CD14-positive monocyte (primary cell): Measurements from ENCODE around the gene CFAP97. TPM values are rescaled to one million over a fixed set of nuclear protein-coding genes. Genes with fewer than 3 reads are reported as not detected.

Source experiments
- DNase-seq, 3 donors: peaks; one replicate each; pipeline ENCODE4 v3.0.0-alpha.2; 2011 to 2022
- H2AFZ ChIP-seq: 2 replicates; pipeline ENCODE4 v1.6.0; 2012; ENCODE audit warnings: mild to moderate bottlenecking, low read depth, low read length, inconsistent platforms; ENCODE audit not compliant: insufficient read depth, poor library complexity, severe bottlenecking
- H3K27ac ChIP-seq, 2 donors: 1 replicate in 1 of 2; 2 replicates in 1 of 2; pipeline ENCODE4 v1.5.1; 2012 to 2013; ENCODE audit warnings: low read length in 2 of 2, control low read depth in 1 of 2, inconsistent platforms in 1 of 2, low read depth in 1 of 2, mild to moderate bottlenecking in 1 of 2
- H3K27me3 ChIP-seq, 2 donors: one replicate each; pipeline versions ENCODE4 v1.6.0 to v1.6.1; 2011 to 2013; ENCODE audit warnings: low read length in 2 of 2; ENCODE audit not compliant: control insufficient read depth in 2 of 2, insufficient read depth in 2 of 2
- H3K36me3 ChIP-seq, 2 donors: replicated peaks in 1 of 2; 1 replicate in 1 of 2; 2 replicates in 1 of 2; pipeline versions ENCODE4 v1.5.1 to v1.6.1; 2012 to 2013; ENCODE audit warnings: low read length in 2 of 2, control low read depth in 1 of 2, inconsistent platforms in 1 of 2, mild to moderate bottlenecking in 1 of 2; ENCODE audit not compliant: insufficient read depth in 2 of 2, control insufficient read depth in 1 of 2
- H3K4me1 ChIP-seq, 2 donors: 1 replicate in 1 of 2; 2 replicates in 1 of 2; pipeline versions ENCODE4 v1.5.1 to v1.6.1; 2012 to 2013; ENCODE audit warnings: low read length in 2 of 2, control low read depth in 1 of 2, inconsistent platforms in 1 of 2, mild to moderate bottlenecking in 1 of 2, moderate library complexity in 1 of 2; ENCODE audit not compliant: insufficient read depth in 2 of 2, control insufficient read depth in 1 of 2
- H3K4me2 ChIP-seq: replicated peaks from 2 replicates; pipeline ENCODE3; 2012; ENCODE audit warnings: low read length, moderate library complexity, mild to moderate bottlenecking; ENCODE audit not compliant: poor library complexity, severe bottlenecking; ENCODE audit errors: extremely low read depth
- H3K4me3 ChIP-seq, 3 experiments: fragments of 200-600 bp in 1 of 3; sonication (generic) in 1 of 3; replicated peaks in 1 of 3; 1 replicate in 2 of 3; 2 replicates in 1 of 3; pipeline ENCODE4 v1.5.1; 2011 to 2013; ENCODE audit warnings: low read length in 3 of 3, mild to moderate bottlenecking in 3 of 3, control low read depth in 2 of 3, low read depth in 2 of 3, inconsistent platforms in 1 of 3, moderate library complexity in 1 of 3
- H3K79me2 ChIP-seq: 2 replicates; pipeline ENCODE4 v1.6.0; 2012; ENCODE audit warnings: mild to moderate bottlenecking, control low read depth, inconsistent platforms, low read length, moderate library complexity; ENCODE audit not compliant: insufficient read depth
- H3K9ac ChIP-seq: 2 replicates; pipeline ENCODE4 v1.6.0; 2017; ENCODE audit warnings: low read length, mild to moderate bottlenecking; ENCODE audit not compliant: insufficient read depth, poor library complexity, severe bottlenecking
- H3K9me3 ChIP-seq, 2 donors: replicated peaks in 1 of 2; 1 replicate in 1 of 2; 2 replicates in 1 of 2; pipeline versions ENCODE4 v1.5.1 to v1.6.1; 2012 to 2013; ENCODE audit warnings: low read length in 2 of 2, control low read depth in 1 of 2; ENCODE audit not compliant: control insufficient read depth in 1 of 2, insufficient read depth in 1 of 2
- H4K20me1 ChIP-seq: 2 replicates; pipeline ENCODE4 v1.6.0; 2012; ENCODE audit warnings: mild to moderate bottlenecking, low read length, control low read depth, moderate library complexity; ENCODE audit not compliant: insufficient read depth
- H3K27ac Mint-ChIP-seq, 7 donors: one replicate each; pipeline ENCODE4 v1.8.0; 2020; ENCODE audit warnings: mild to moderate bottlenecking in 7 of 7, mixed read lengths in 7 of 7, moderate library complexity in 6 of 7, inconsistent platforms in 2 of 7
- H3K27me3 Mint-ChIP-seq, 3 donors: one replicate each; pipeline ENCODE4 v1.8.0; 2021 to 2022; ENCODE audit warnings: low read depth in 3 of 3, mild to moderate bottlenecking in 3 of 3, mixed read lengths in 3 of 3, moderate library complexity in 3 of 3, inconsistent platforms in 1 of 3
- H3K36me3 Mint-ChIP-seq, 2 donors: one replicate each; pipeline ENCODE4 v1.8.0; 2020; ENCODE audit warnings: mixed read lengths in 2 of 2, inconsistent platforms in 1 of 2, mild to moderate bottlenecking in 1 of 2
- H3K4me1 Mint-ChIP-seq: one replicate; pipeline ENCODE4 v1.8.0; 2020; ENCODE audit warnings: mild to moderate bottlenecking, mixed read lengths
- H3K4me3 Mint-ChIP-seq, 2 donors: one replicate each; pipeline ENCODE4 v1.8.0; 2020; ENCODE audit warnings: mild to moderate bottlenecking in 2 of 2, mixed read lengths in 2 of 2, moderate library complexity in 1 of 2
- H3K9me3 Mint-ChIP-seq, 7 donors: one replicate each; pipeline ENCODE4 v1.8.0; 2020 to 2022; ENCODE audit warnings: mixed read lengths in 7 of 7, mild to moderate bottlenecking in 6 of 7, moderate library complexity in 6 of 7, inconsistent platforms in 2 of 7
- WGBS: methylation state at CpG from one replicate; pipeline ENCODE4 v1.1.5; 2013; ENCODE audit warnings: missing lambda C conversion rate; ENCODE audit not compliant: insufficient coverage; 5-methylcytosine and 5-hydroxymethylcytosine counted together
- intact Hi-C, 2 donors: fragments of 100-400 bp; cut with micrococcal nuclease; formaldehyde crosslinking; loops; one replicate each; pipeline versions ENCODE4 v1.15.0 to v1.15.1; 2023
- polyA plus RNA-seq, 3 donors: library from polyadenylated mRNA; depleted of rRNA in 1 of 3; unstranded in 2 of 3; stranded (reverse) in 1 of 3; fragments of 300-500 nt in 2 of 3; fragments of >200 nt in 1 of 3; fragmentation: Illumina TruSeq in 2 of 3; gene quantifications; 1 replicate in 2 of 3; 2 replicates in 1 of 3; pipeline ENCODE4 v1.2.3, GENCODE V29; 2012 to 2021
- TF ChIP-seq, protein P1 (sequence below): fragments of 200-600 bp; IDR thresholded peaks from one replicate; pipeline ENCODE4 v1.8.0; 2022; ENCODE audit warnings: antibody characterized with exemption, mild to moderate bottlenecking

CFAP97 gene
- polyA plus RNA-seq, 3 donors = 2.7 to 16.8 (median 12.3) TPM

DNA sequence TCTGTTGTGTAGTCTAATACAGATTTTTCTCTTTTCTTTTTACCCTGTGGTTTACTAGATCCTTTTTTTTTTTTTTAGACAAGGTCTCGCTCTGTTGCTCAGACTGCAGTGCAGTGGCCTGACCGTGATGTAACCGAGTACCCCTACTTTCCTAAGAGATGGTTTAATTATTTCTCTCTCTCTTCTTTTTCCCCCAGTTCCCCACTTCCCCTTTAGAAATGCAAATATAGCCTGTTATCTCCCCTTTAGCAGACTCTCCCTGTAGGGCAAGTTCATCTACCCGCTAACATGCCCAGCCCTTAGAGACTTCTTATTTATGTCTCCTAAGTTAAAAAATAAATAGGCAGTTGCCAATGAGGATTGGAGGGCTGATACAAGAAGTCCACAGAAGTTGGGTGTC is 10.1 kb upstream of the CFAP97 start:
- Histone ChIP-seq H3K27ac (no peak overlapping the region), H3K36me3 (no peaks in the 10 kb centered on the region), H3K9ac (no peak overlapping the region), H3K9me3 (peaks cover 0 to 13% of the 10 kb centered on the region in 2 donors), H4K20me1 (no peaks in the 10 kb centered on the region), H3K4me3 (no peak overlapping the region), H3K27me3 (peaks cover 40 to 44% of the 10 kb centered on the region in 2 donors), H3K79me2 (no peaks in the 10 kb centered on the region), H3K4me2 (no peak overlapping the region), H2AFZ (no peak overlapping the region), H3K4me1 (peaks cover 10 to 19% of the 10 kb centered on the region in 2 donors)
- Mint-ChIP-seq H3K4me1 (peaks cover 12% of the 10 kb centered on the region), H3K27me3 (peaks cover 55 to 60% (median 59%) of the 10 kb centered on the region in 3 donors), H3K4me3 (no peak overlapping the region), H3K9me3 (peaks cover 0 to 11% (median 7%) of the 10 kb centered on the region in 7 donors), H3K36me3 (peaks cover 2 to 9% of the 10 kb centered on the region in 2 donors), H3K27ac (no peak overlapping the region)
- no peak for DNase-seq
- TF ChIP-seq, protein P1, sequence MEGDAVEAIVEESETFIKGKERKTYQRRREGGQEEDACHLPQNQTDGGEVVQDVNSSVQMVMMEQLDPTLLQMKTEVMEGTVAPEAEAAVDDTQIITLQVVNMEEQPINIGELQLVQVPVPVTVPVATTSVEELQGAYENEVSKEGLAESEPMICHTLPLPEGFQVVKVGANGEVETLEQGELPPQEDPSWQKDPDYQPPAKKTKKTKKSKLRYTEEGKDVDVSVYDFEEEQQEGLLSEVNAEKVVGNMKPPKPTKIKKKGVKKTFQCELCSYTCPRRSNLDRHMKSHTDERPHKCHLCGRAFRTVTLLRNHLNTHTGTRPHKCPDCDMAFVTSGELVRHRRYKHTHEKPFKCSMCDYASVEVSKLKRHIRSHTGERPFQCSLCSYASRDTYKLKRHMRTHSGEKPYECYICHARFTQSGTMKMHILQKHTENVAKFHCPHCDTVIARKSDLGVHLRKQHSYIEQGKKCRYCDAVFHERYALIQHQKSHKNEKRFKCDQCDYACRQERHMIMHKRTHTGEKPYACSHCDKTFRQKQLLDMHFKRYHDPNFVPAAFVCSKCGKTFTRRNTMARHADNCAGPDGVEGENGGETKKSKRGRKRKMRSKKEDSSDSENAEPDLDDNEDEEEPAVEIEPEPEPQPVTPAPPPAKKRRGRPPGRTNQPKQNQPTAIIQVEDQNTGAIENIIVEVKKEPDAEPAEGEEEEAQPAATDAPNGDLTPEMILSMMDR = no peak
- intact Hi-C loops = no loop called here
- no CpG with 5 or more reads among the region's 4 CpGs for WGBS

DNA sequence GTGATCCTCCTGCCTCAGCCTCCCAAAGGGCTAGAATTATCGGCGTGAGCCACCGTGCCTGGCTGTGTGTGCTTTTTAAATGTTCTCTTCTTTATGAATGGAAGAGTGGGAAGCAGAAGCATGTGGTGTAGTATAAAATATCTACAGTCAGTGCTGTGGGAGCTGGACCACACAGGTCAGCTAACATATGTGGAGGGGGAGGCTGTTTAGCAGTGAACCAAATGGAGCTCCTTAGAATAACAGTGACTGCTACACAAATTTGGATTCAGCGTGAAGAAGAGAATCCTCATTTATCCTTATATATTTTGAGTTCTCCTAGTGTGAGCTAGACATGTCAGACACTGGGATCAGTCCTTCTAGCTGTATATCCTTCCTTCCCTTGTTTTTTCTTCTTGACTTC is 8.8 kb upstream of the CFAP97 start:
- peaks cover 0 to 12% (median 7%) of the 10 kb centered on the region in 7 donors for H3K9me3 Mint-ChIP-seq
- no peak overlapping the region for H3K4me3 Mint-ChIP-seq
- Histone ChIP-seq H3K9ac (no peak overlapping the region), H3K4me3 (no peak overlapping the region), H3K9me3 (peaks cover 0 to 13% of the 10 kb centered on the region in 2 donors), H3K36me3 (no peaks in the 10 kb centered on the region), H3K27ac (no peak overlapping the region), H3K79me2 (no peaks in the 10 kb centered on the region), H4K20me1 (no peaks in the 10 kb centered on the region), H3K27me3 (peaks cover 51 to 57% of the 10 kb centered on the region in 2 donors), H3K4me1 (peaks cover 12 to 22% of the 10 kb centered on the region in 2 donors), H2AFZ (no peak overlapping the region), H3K4me2 (no peak overlapping the region)
- peaks cover 67 to 68% (median 68%) of the 10 kb centered on the region in 3 donors for H3K27me3 Mint-ChIP-seq
- no peak for DNase-seq
- WGBS = no CpG with 5 or more reads among the region's 4 CpGs
- H3K27ac Mint-ChIP-seq = no peak overlapping the region
- peaks cover 2 to 10% of the 10 kb centered on the region in 2 donors for H3K36me3 Mint-ChIP-seq
- intact Hi-C loops = no loop called here
- TF ChIP-seq, protein P1 = no peak
- peaks cover 14% of the 10 kb centered on the region for H3K4me1 Mint-ChIP-seq
